ENCODE results near the gene ABCC1. TPM values are rescaled to one million over a fixed set of nuclear protein-coding genes. Genes with fewer than 3 reads are reported as not detected.
A peak's percentile ranks its signal among the peaks of the same experiment; 100 is the strongest.

Gene ABCC1
- 10 to 100 TPM; 12.1 to 39.2 (median 18.6) TPM for total RNA-seq

GRCh38 chr16:15949210-15950160 is at the start of gene ABCC1:
ABCC1 (plus strand) TSS chr16:15949616; CDS start chr16:15949752, 136 bp downstream.
- H3K36me3 ChIP-seq: no peaks in the 10 kb centered on the region
- H3K27ac ChIP-seq: peak within 1 kb of the TSS; percentile 80 to 87
- intact Hi-C loops (cut with DNase I; ENCODE audit: low total_unique reads): no loop called here
- peaks cover 0 to 10% of the 10 kb centered on the region in 2 donors for H3K4me1 ChIP-seq
- H3K4me3 ChIP-seq: peak within 1 kb of the TSS; percentile 47 to 87
- no peaks in the 10 kb centered on the region for H3K27me3 ChIP-seq
- TF ChIP-seq POLR2A (IDR thresholded peaks at IDR 0.05) (no peak), CTCF (IDR thresholded peaks at IDR 0.05) (peak in 1 of 4 experiments; percentile 5)
- peak; percentile 26 to 39 for DNase-seq
- no peaks in the 10 kb centered on the region for H3K9me3 ChIP-seq

GRCh38 chr16:15900357-15900756 is 49.1 kb upstream of the ABCC1 start:
- no peak for DNase-seq
- TF ChIP-seq CTCF (IDR thresholded peaks at IDR 0.05) (no peak), POLR2A (IDR thresholded peaks at IDR 0.05) (no peak)

GRCh38 chr16:15900901-15901500 is 48.4 kb upstream of the ABCC1 start:
- H3K4me1 ChIP-seq: no peaks in the 10 kb centered on the region
- TF ChIP-seq POLR2A (IDR thresholded peaks at IDR 0.05): no peak
- TF ChIP-seq CTCF (IDR thresholded peaks at IDR 0.05): no peak
- no peaks in the 10 kb centered on the region for H3K27me3 ChIP-seq
- H3K9me3 ChIP-seq: no peaks in the 10 kb centered on the region
- no peaks in the 10 kb centered on the region for H3K36me3 ChIP-seq
- intact Hi-C loops (cut with DNase I; ENCODE audit: low total_unique reads): no loop called here
- H3K4me3 ChIP-seq: no peak overlapping the region
- no peak for DNase-seq
- no peak overlapping the region for H3K27ac ChIP-seq

More at GRCh38 chr16:15900357-15900756, 49.1 kb upstream of the ABCC1 start:
- H3K27me3 ChIP-seq: no peaks in the 10 kb centered on the region
- H3K4me3 ChIP-seq: no peak overlapping the region
- no peak overlapping the region for H3K27ac ChIP-seq
- no peaks in the 10 kb centered on the region for H3K4me1 ChIP-seq
- no peaks in the 10 kb centered on the region for H3K36me3 ChIP-seq
- H3K9me3 ChIP-seq: no peaks in the 10 kb centered on the region
- intact Hi-C loops (cut with DNase I; ENCODE audit: low total_unique reads): no loop called here

- no peak overlapping the region for H3K27ac ChIP-seq
- no peaks in the 10 kb centered on the region for H3K36me3 ChIP-seq
- TF ChIP-seq POLR2A (IDR thresholded peaks at IDR 0.05): no peak
- no peak for TF ChIP-seq CTCF (IDR thresholded peaks at IDR 0.05)
- H3K27me3 ChIP-seq: no peaks in the 10 kb centered on the region
- no peaks in the 10 kb centered on the region for H3K9me3 ChIP-seq
- intact Hi-C loops (cut with DNase I; ENCODE audit: low total_unique reads): no loop called here
- H3K4me3 ChIP-seq: no peak overlapping the region
- no peaks in the 10 kb centered on the region for H3K4me1 ChIP-seq
- no peak for DNase-seq
Observed at GRCh38 chr16:15903960-15904359, 45.5 kb upstream of the ABCC1 start.

- DNase-seq: no peak
- no peaks in the 10 kb centered on the region for H3K4me1 ChIP-seq
- intact Hi-C loops (cut with DNase I; ENCODE audit: low total_unique reads): no loop called here
- H3K36me3 ChIP-seq: no peaks in the 10 kb centered on the region
- no peak overlapping the region for H3K4me3 ChIP-seq
- H3K27me3 ChIP-seq: no peaks in the 10 kb centered on the region
- TF ChIP-seq CTCF (IDR thresholded peaks at IDR 0.05) (no peak), POLR2A (IDR thresholded peaks at IDR 0.05) (no peak)
- no peaks in the 10 kb centered on the region for H3K9me3 ChIP-seq
- no peak overlapping the region for H3K27ac ChIP-seq
Observed at GRCh38 chr16:15906439-15906838, 43.0 kb upstream of the ABCC1 start.
